GM18507 (cell line): ENCODE measurements around the gene CSNK1E.
A peak's percentile ranks its signal among the peaks of the same experiment; 100 is the strongest.

Source experiments
- DNase-seq: peaks from one replicate; pipeline ENCODE4 v3.0.0; 2011; ENCODE audit warnings: low read depth; ENCODE audit not compliant: insufficient read length; ENCODE audit errors: extremely low spot score
- FAIRE-seq: peaks from 2 replicates; lab custom pipeline; 2011; peaks lifted over from hg19 to GRCh38; lab: Jason Lieb, UNC

CSNK1E gene

GRCh38 chr22:38260761-38261681 lies 56.2 kb downstream of the CSNK1E start:
- no peak for DNase-seq
- no peak for FAIRE-seq

GRCh38 chr22:38259370-38259769 lies 57.9 kb downstream of the CSNK1E start:
- DNase-seq (no peak), FAIRE-seq (no peak)

- no peak for FAIRE-seq
- no peak for DNase-seq
Measured at GRCh38 chr22:38258895-38259294, 58.3 kb downstream of the CSNK1E start.

GRCh38 chr22:38257650-38258250 lies 59.5 kb downstream of the CSNK1E start:
- FAIRE-seq, result no peak
- no peak for DNase-seq

- FAIRE-seq, result no peak
- no peak for DNase-seq
Measured at GRCh38 chr22:38257181-38257580, 60.1 kb downstream of the CSNK1E start.

- peak; percentile 15 for FAIRE-seq
- no peak for DNase-seq
Measured at GRCh38 chr22:38255697-38256096, 61.5 kb downstream of the CSNK1E start.

GRCh38 chr22:38251341-38251692 lies 65.9 kb downstream of the CSNK1E start:
- DNase-seq (no peak), FAIRE-seq (no peak)

- FAIRE-seq, result no peak
- DNase-seq, result no peak
Measured at GRCh38 chr22:38250643-38251340, 66.4 kb downstream of the CSNK1E start.

GRCh38 chr22:38249803-38250642 lies 67.2 kb downstream of the CSNK1E start:
- no peak for FAIRE-seq
- DNase-seq, result no peak

- DNase-seq (no peak), FAIRE-seq (no peak)
Measured at GRCh38 chr22:38249301-38249700, 67.9 kb downstream of the CSNK1E start.

- no peak for FAIRE-seq
- DNase-seq, result no peak
Measured at GRCh38 chr22:38248280-38248679, 69.0 kb downstream of the CSNK1E start.

- FAIRE-seq (no peak), DNase-seq (no peak)
Measured at GRCh38 chr22:38247713-38248112, 69.5 kb downstream of the CSNK1E start.

- FAIRE-seq, result no peak
- no peak for DNase-seq
Measured at GRCh38 chr22:38246692-38247091, 70.5 kb downstream of the CSNK1E start.

- FAIRE-seq (no peak), DNase-seq (no peak)
Measured at GRCh38 chr22:38246046-38246658, 71.1 kb downstream of the CSNK1E start.

GRCh38 chr22:38244106-38244505 lies 73.1 kb downstream of the CSNK1E start:
- DNase-seq (no peak), FAIRE-seq (peak; percentile 68)

GRCh38 chr22:38243007-38243765 lies 74.0 kb downstream of the CSNK1E start:
- FAIRE-seq (no peak), DNase-seq (no peak)

GRCh38 chr22:38240734-38241252 lies 76.4 kb downstream of the CSNK1E start:
- no peak for DNase-seq
- no peak for FAIRE-seq
